ENCODE measurements around the gene CKB. TPM values are rescaled to one million over a fixed set of nuclear protein-coding genes. Genes with fewer than 3 reads are reported as not detected.
"Not testable (repeated sequence)": the region's sequence is repeated elsewhere in the genome, so short reads cannot be mapped to it uniquely, and the experiment has no call there.

Gene CKB
- total and polyA plus RNA-seq, 4 donors: 46.6 to 109 (median 84.7) TPM

DNA sequence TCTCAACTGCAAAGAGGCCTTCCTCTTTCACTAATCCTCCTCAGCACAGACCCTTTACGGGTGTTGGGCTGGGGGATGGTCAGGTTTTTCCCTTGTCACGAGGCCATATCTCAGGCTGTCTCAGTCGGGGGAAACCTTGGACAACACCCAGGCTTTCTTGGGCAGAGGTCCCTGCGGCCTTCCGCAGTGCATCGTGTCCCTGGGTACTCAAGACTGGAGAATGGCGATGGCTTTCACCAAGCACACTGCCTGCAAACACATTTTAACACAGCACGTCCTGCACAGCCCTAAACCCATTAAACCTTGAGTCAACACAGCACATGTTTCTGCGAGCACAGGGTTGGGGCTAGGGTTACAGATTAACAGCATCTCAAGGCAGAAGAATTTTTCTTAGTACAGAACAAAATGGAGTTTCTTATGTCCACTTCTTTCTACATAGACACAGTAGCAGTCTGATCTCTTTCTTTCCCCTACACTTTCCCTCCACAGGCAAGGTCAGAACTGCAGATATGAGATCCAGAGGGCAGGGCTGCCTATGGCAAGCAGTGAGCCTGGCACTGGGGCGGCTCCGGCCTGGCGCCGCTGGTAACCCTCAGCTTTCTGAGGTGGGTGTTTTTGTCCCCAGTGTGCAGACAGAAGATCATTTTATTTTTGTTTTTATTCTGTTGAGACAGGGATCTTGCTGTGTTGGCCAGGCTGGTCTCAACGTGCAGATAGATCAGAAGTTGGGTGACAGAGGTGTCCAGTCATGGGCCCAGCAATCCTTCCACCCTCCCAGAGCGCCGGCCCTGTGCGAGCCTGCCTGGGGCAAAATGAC lies 3.0 kb upstream of the CKB start:
- H3K4me1 ChIP-seq (ENCODE audit: control insufficient read depth in 1 of 2, insufficient read depth in 2 of 2, low read length in 2 of 2); intact Hi-C loops (cut with DNase I): not testable (repeated sequence)
- WGBS, 2 donors: 56% methylated on average over 17 of the region's 17 CpGs

GRCh38 chr14:103524002-103524935 lies 1.6 kb upstream of the CKB start:
- no peaks in the 10 kb centered on the region for H3K9me3 ChIP-seq (ENCODE audit: control insufficient read depth, low read length)
- ATAC-seq (ENCODE audit: low FRiP score): no peak
- intact Hi-C loops (cut with DNase I): no loop called here
- no peak overlapping the region for H3K4me3 ChIP-seq (ENCODE audit: low read length in 2 of 2)
- H3K4me1 ChIP-seq (ENCODE audit: control insufficient read depth in 1 of 2, insufficient read depth in 2 of 2, low read length in 2 of 2): no peaks in the 10 kb centered on the region
- H3K27ac ChIP-seq (ENCODE audit: low read depth in 1 of 2, low read length in 2 of 2): no peak overlapping the region
- DNase-seq: no peak
- no peaks in the 10 kb centered on the region for H3K27me3 ChIP-seq (ENCODE audit: control insufficient read depth in 1 of 2, insufficient read depth in 2 of 2, low read length in 1 of 2)
- no peaks in the 10 kb centered on the region for H3K36me3 ChIP-seq (ENCODE audit: control insufficient read depth in 1 of 2, insufficient read depth in 2 of 2, low read length in 1 of 2)
- 67 to 71% methylated on average over 11 to 12 of the region's 12 CpGs for WGBS, 2 donors

More for the DNA sequence above, 3.0 kb upstream of the CKB start:
- not testable (repeated sequence) for H3K27ac ChIP-seq (ENCODE audit: low read depth in 1 of 2, low read length in 2 of 2); H3K36me3 ChIP-seq (ENCODE audit: control insufficient read depth in 1 of 2, insufficient read depth in 2 of 2, low read length in 1 of 2); H3K27me3 ChIP-seq (ENCODE audit: control insufficient read depth in 1 of 2, insufficient read depth in 2 of 2, low read length in 1 of 2); H3K9me3 ChIP-seq (ENCODE audit: control insufficient read depth, low read length); ATAC-seq (ENCODE audit: low FRiP score); H3K4me3 ChIP-seq (ENCODE audit: low read length in 2 of 2); DNase-seq

GRCh38 chr14:103523575-103523954 lies 935 bp upstream of the CKB start:
- DNase-seq: no peak
- no peak overlapping the region for H3K27ac ChIP-seq (ENCODE audit: low read depth in 1 of 2, low read length in 2 of 2)
- no peaks in the 10 kb centered on the region for H3K27me3 ChIP-seq (ENCODE audit: control insufficient read depth in 1 of 2, insufficient read depth in 2 of 2, low read length in 1 of 2)
- H3K9me3 ChIP-seq (ENCODE audit: control insufficient read depth, low read length): no peaks in the 10 kb centered on the region
- H3K4me3 ChIP-seq (ENCODE audit: low read length in 2 of 2): no peak overlapping the region
- WGBS, 2 donors: 77% methylated on average over 10 of the region's 10 CpGs
- H3K36me3 ChIP-seq (ENCODE audit: control insufficient read depth in 1 of 2, insufficient read depth in 2 of 2, low read length in 1 of 2): no peaks in the 10 kb centered on the region
- no peaks in the 10 kb centered on the region for H3K4me1 ChIP-seq (ENCODE audit: control insufficient read depth in 1 of 2, insufficient read depth in 2 of 2, low read length in 2 of 2)
- ATAC-seq (ENCODE audit: low FRiP score): no peak
- intact Hi-C loops (cut with DNase I): no loop called here

DNA sequence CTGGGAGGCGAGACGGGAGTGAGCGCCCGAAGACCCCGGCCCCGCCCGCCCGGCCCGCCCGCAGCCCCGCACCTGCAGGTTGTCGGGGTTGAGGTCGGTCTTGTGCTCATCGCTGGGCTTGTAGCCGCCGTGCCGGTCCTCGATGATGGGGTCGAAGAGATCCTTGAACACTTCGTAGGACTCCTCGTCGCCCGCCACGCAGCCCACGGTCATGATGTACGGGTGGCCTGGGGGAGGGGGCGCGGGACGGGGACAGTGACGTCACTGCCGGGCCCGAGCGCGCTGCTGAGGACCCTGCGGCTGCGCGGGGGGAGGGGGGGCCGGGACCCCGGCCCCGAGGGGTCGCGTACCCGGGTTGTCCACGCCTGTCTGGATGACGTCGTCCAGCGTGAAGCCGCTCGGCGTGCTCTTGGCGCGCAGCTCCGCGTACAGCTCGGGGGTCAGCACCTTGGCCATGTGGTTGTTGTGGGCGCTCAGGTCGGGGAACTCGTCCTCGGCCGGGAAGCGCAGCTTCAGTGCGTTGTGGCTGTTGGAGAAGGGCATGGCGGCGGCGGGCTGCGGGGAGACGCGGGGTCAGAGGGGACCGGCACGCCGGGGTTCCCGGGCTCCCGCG lies 573 bp downstream of the CKB start:
- peak; percentile 62 to 85 for DNase-seq
- Histone ChIP-seq H3K27me3 (ENCODE audit: control insufficient read depth in 1 of 2, insufficient read depth in 2 of 2, low read length in 1 of 2) (no peaks in the 10 kb centered on the region), H3K4me1 (ENCODE audit: control insufficient read depth in 1 of 2, insufficient read depth in 2 of 2, low read length in 2 of 2) (no peaks in the 10 kb centered on the region), H3K27ac (ENCODE audit: low read depth in 1 of 2, low read length in 2 of 2) (peak overlapping the region in 1 of 2 donors; percentile 43), H3K4me3 (ENCODE audit: low read length in 2 of 2) (peak overlapping the region; percentile 2 to 12), H3K36me3 (ENCODE audit: control insufficient read depth in 1 of 2, insufficient read depth in 2 of 2, low read length in 1 of 2) (no peaks in the 10 kb centered on the region), H3K9me3 (ENCODE audit: control insufficient read depth, low read length) (no peaks in the 10 kb centered on the region)
- no peak for ATAC-seq (ENCODE audit: low FRiP score)
- intact Hi-C loops (cut with DNase I): no loop called here
- 0 to 1% methylated on average over 50 to 74 of the region's 74 CpGs for WGBS, 2 donors

- DNase-seq: peak in 1 of 2 donors; percentile 50
Measured at GRCh38 chr14:103521438-103521950, 1.1 kb downstream of the CKB start.

GRCh38 chr14:103520657-103521437 lies 1.8 kb downstream of the CKB start:
- Histone ChIP-seq H3K4me3 (ENCODE audit: low read length in 2 of 2) (peak overlapping the region; percentile 9 to 12), H3K27me3 (ENCODE audit: control insufficient read depth in 1 of 2, insufficient read depth in 2 of 2, low read length in 1 of 2) (no peaks in the 10 kb centered on the region), H3K36me3 (ENCODE audit: control insufficient read depth in 1 of 2, insufficient read depth in 2 of 2, low read length in 1 of 2) (no peaks in the 10 kb centered on the region), H3K27ac (ENCODE audit: low read depth in 1 of 2, low read length in 2 of 2) (no peak overlapping the region), H3K4me1 (ENCODE audit: control insufficient read depth in 1 of 2, insufficient read depth in 2 of 2, low read length in 2 of 2) (no peaks in the 10 kb centered on the region), H3K9me3 (ENCODE audit: control insufficient read depth, low read length) (no peaks in the 10 kb centered on the region)
- 1% methylated on average over 50 to 66 of the region's 66 CpGs for WGBS, 2 donors
- intact Hi-C loops (cut with DNase I): no loop called here
- DNase-seq: peak; percentile 82 to 93
- ATAC-seq (ENCODE audit: low FRiP score): peak; percentile 70

More at GRCh38 chr14:103521438-103521950, 1.1 kb downstream of the CKB start:
- WGBS, 2 donors: 1 to 2% methylated on average over 42 to 77 of the region's 77 CpGs
- Histone ChIP-seq H3K36me3 (ENCODE audit: control insufficient read depth in 1 of 2, insufficient read depth in 2 of 2, low read length in 1 of 2) (no peaks in the 10 kb centered on the region), H3K9me3 (ENCODE audit: control insufficient read depth, low read length) (no peaks in the 10 kb centered on the region), H3K4me1 (ENCODE audit: control insufficient read depth in 1 of 2, insufficient read depth in 2 of 2, low read length in 2 of 2) (no peaks in the 10 kb centered on the region), H3K27ac (ENCODE audit: low read depth in 1 of 2, low read length in 2 of 2) (peak overlapping the region in 1 of 2 donors; percentile 43), H3K27me3 (ENCODE audit: control insufficient read depth in 1 of 2, insufficient read depth in 2 of 2, low read length in 1 of 2) (no peaks in the 10 kb centered on the region), H3K4me3 (ENCODE audit: low read length in 2 of 2) (peak overlapping the region; percentile 2 to 12)
- ATAC-seq (ENCODE audit: low FRiP score): peak; percentile 73
- intact Hi-C loops (cut with DNase I): no loop called here

DNA sequence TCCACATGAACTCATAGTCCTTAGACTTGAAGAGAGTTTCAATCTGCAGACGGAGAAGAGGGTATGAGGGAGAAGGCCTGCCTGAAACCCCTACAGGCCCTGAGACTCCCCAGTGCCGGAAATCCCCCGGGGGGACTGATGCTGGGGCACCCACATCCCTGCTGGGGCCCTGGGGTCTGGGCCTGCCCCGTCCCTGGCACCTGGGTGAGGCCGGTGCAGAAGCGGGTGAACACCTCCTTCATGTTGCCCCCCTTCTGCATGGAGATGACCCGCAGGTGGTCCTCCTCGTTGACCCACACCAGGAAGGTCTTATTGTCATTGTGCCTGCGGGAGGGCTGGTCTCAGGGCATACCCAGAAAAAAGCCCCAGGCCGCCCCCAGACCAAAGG lies 2.4 kb downstream of the CKB start:
- Histone ChIP-seq H3K4me3 (ENCODE audit: low read length in 2 of 2) (no peak overlapping the region), H3K9me3 (ENCODE audit: control insufficient read depth, low read length) (no peaks in the 10 kb centered on the region), H3K27ac (ENCODE audit: low read depth in 1 of 2, low read length in 2 of 2) (no peak overlapping the region), H3K36me3 (ENCODE audit: control insufficient read depth in 1 of 2, insufficient read depth in 2 of 2, low read length in 1 of 2) (no peaks in the 10 kb centered on the region), H3K4me1 (ENCODE audit: control insufficient read depth in 1 of 2, insufficient read depth in 2 of 2, low read length in 2 of 2) (no peaks in the 10 kb centered on the region), H3K27me3 (ENCODE audit: control insufficient read depth in 1 of 2, insufficient read depth in 2 of 2, low read length in 1 of 2) (no peaks in the 10 kb centered on the region)
- ATAC-seq (ENCODE audit: low FRiP score) (no peak), DNase-seq (peak in 1 of 2 donors; percentile 73)
- intact Hi-C loops (cut with DNase I): no loop called here
- 66 to 68% methylated on average over 10 of the region's 10 CpGs for WGBS, 2 donors

DNA sequence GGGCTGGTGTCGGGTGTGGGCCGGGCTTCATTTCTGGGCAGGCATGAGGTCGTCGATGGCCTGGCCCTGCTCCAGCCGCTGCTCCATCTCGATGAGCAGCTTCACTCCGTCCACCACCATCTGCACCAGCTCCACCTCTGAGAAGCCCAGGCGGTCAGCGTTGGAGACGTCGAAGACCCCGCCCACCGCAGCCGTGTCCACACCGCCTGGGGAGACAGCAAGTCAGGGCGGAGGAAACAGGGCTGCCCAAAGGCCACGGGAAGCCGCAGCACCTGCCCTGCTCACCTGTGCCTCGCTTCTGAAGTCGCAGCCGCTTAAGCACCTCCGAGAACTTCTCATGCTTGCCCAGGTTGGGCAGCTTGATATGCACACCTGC lies 2.8 kb downstream of the CKB start:
- no peaks in the 10 kb centered on the region for H3K4me1 ChIP-seq (ENCODE audit: control insufficient read depth in 1 of 2, insufficient read depth in 2 of 2, low read length in 2 of 2)
- no peaks in the 10 kb centered on the region for H3K27me3 ChIP-seq (ENCODE audit: control insufficient read depth in 1 of 2, insufficient read depth in 2 of 2, low read length in 1 of 2)
- H3K9me3 ChIP-seq (ENCODE audit: control insufficient read depth, low read length): no peaks in the 10 kb centered on the region
- H3K36me3 ChIP-seq (ENCODE audit: control insufficient read depth in 1 of 2, insufficient read depth in 2 of 2, low read length in 1 of 2): no peaks in the 10 kb centered on the region
- no peak overlapping the region for H3K27ac ChIP-seq (ENCODE audit: low read depth in 1 of 2, low read length in 2 of 2)
- no peak overlapping the region for H3K4me3 ChIP-seq (ENCODE audit: low read length in 2 of 2)
- DNase-seq (peak; percentile 60 to 81), ATAC-seq (ENCODE audit: low FRiP score) (no peak)
- intact Hi-C loops (cut with DNase I): loop anchor here (2.0 kb wide), 1 partner anchor 27 kb away; no protein-coding TSS in a partner anchor
- WGBS, 2 donors: 65 to 66% methylated on average over 22 of the region's 22 CpGs
